Mammary epithelial cell (primary cell): Measurements from ENCODE around the gene ATP8A2.

ENCODE experiments used
- CTCF ChIP-seq, 2 donors: IDR thresholded peaks in 1 of 2; conservative IDR thresholded peaks in 1 of 2; 2 replicates each; pipeline ENCODE4 v1.5.1; 2011 to 2012; ENCODE audit warnings: inconsistent platforms in 2 of 2, low read length in 2 of 2, mild to moderate bottlenecking in 2 of 2, control low read depth in 1 of 2, low read depth in 1 of 2; ENCODE audit not compliant: insufficient read depth in 1 of 2; ENCODE audit errors: extremely low read depth in 1 of 2
- EZH2 ChIP-seq: IDR thresholded peaks from 2 replicates; pipeline ENCODE4 v1.6.1; 2012; ENCODE audit warnings: low read length, inconsistent platforms, borderline replicate concordance

- TF ChIP-seq CTCF (conservative IDR thresholded peaks at IDR 0.05 in 1 of 2, IDR thresholded peaks at IDR 0.05 in 1 of 2; ENCODE audit: extremely low read depth in 1 of 2, insufficient read depth in 1 of 2, low read depth in 1 of 2, low read length in 2 of 2) (no peak), EZH2 (no peak)
Observed at GRCh38 chr13:25778365-25778764, 406.6 kb downstream of the ATP8A2 start.
